ENCODE results near the gene HS3ST2.

The HS3ST2 gene

GRCh38 chr16:22786284-22786683 is 27.7 kb upstream of the HS3ST2 start:
- intact Hi-C loops (cut with DNase I; ENCODE audit: low total_unique reads): no loop called here
- Histone ChIP-seq H3K27me3 (no peaks in the 10 kb centered on the region), H3K36me3 (no peaks in the 10 kb centered on the region), H3K9me3 (no peaks in the 10 kb centered on the region), H3K4me1 (peaks cover 0 to 17% (median 5%) of the 10 kb centered on the region in 4 donors), H3K4me3 (no peak overlapping the region), H3K27ac (no peak overlapping the region)
- no peak for TF ChIP-seq CTCF (IDR thresholded peaks at IDR 0.05)
- no peak for DNase-seq

- no peak for DNase-seq
- no peak for TF ChIP-seq CTCF (IDR thresholded peaks at IDR 0.05)
- intact Hi-C loops (cut with DNase I; ENCODE audit: low total_unique reads): no loop called here
- no peak overlapping the region for H3K4me3 ChIP-seq
- no peaks in the 10 kb centered on the region for H3K36me3 ChIP-seq
- no peaks in the 10 kb centered on the region for H3K9me3 ChIP-seq
- H3K27ac ChIP-seq: no peak overlapping the region
- H3K4me1 ChIP-seq: peaks cover 0 to 17% (median 5%) of the 10 kb centered on the region in 4 donors
- H3K27me3 ChIP-seq: no peaks in the 10 kb centered on the region
These were observed 27.3 kb upstream of the HS3ST2 start for GRCh38 chr16:22786691-22787090.

- DNase-seq: no peak
- Histone ChIP-seq H3K27ac (no peak overlapping the region), H3K4me3 (no peak overlapping the region), H3K9me3 (no peaks in the 10 kb centered on the region), H3K27me3 (no peaks in the 10 kb centered on the region), H3K36me3 (no peaks in the 10 kb centered on the region), H3K4me1 (peaks cover 0 to 17% (median 5%) of the 10 kb centered on the region in 4 donors)
- TF ChIP-seq CTCF (IDR thresholded peaks at IDR 0.05): no peak
- intact Hi-C loops (cut with DNase I; ENCODE audit: low total_unique reads): no loop called here
These were observed 26.3 kb upstream of the HS3ST2 start for GRCh38 chr16:22787466-22788192.

- Histone ChIP-seq H3K4me3 (no peak overlapping the region), H3K4me1 (peaks cover 0 to 17% (median 5%) of the 10 kb centered on the region in 4 donors), H3K36me3 (no peaks in the 10 kb centered on the region), H3K9me3 (no peaks in the 10 kb centered on the region), H3K27ac (no peak overlapping the region), H3K27me3 (no peaks in the 10 kb centered on the region)
- TF ChIP-seq CTCF (IDR thresholded peaks at IDR 0.05): no peak
- DNase-seq: no peak
- intact Hi-C loops (cut with DNase I; ENCODE audit: low total_unique reads): no loop called here
These were observed 25.8 kb upstream of the HS3ST2 start for GRCh38 chr16:22788193-22788530.

- H3K4me1 ChIP-seq: peaks cover 0 to 17% (median 5%) of the 10 kb centered on the region in 4 donors
- peaks cover 0 to 5% (median 0%) of the 10 kb centered on the region in 3 donors for H3K9me3 ChIP-seq
- intact Hi-C loops (cut with DNase I; ENCODE audit: low total_unique reads): no loop called here
- no peak overlapping the region for H3K27ac ChIP-seq
- H3K27me3 ChIP-seq: no peaks in the 10 kb centered on the region
- no peak for TF ChIP-seq CTCF (IDR thresholded peaks at IDR 0.05)
- no peak overlapping the region for H3K4me3 ChIP-seq
- H3K36me3 ChIP-seq: no peaks in the 10 kb centered on the region
- DNase-seq: no peak
These were observed 24.5 kb upstream of the HS3ST2 start for GRCh38 chr16:22789281-22789945.
